PFSK-1 (cell line): ENCODE measurements around the gene HNRNPF. TPM values are rescaled to one million over a fixed set of nuclear protein-coding genes. Genes with fewer than 3 reads are reported as not detected.

Experiments
- FOXP2 ChIP-seq: optimal IDR thresholded peaks from 2 replicates; pipeline ENCODE3; 2011; ENCODE audit warnings: borderline replicate concordance, control low read depth, inconsistent platforms; ENCODE audit not compliant: insufficient read depth; ENCODE audit errors: extremely low read length, extremely low read depth
- POLR2AphosphoS5 ChIP-seq: IDR thresholded peaks from 2 replicates; pipeline ENCODE4 v1.6.1; 2012; ENCODE audit warnings: low read depth, mild to moderate bottlenecking, control low read depth, low read length, moderate library complexity
- SIN3A ChIP-seq: IDR thresholded peaks from 2 replicates; pipeline ENCODE4 v1.6.1; 2012; ENCODE audit warnings: mild to moderate bottlenecking, low read length, moderate library complexity, borderline replicate concordance; ENCODE audit not compliant: insufficient read depth
- TAF1 ChIP-seq: IDR thresholded peaks from 2 replicates; pipeline ENCODE4 v1.6.1; 2012; ENCODE audit warnings: low read length, control low read depth, borderline replicate concordance; ENCODE audit not compliant: insufficient read depth
- polyA plus RNA-seq: library from polyadenylated mRNA; unstranded; fragments of >200 nt; gene quantifications from one replicate; pipeline ENCODE4 v1.2.1, GENCODE V29; 2012; ENCODE audit warnings: low read depth, missing spikeins; ENCODE audit not compliant: insufficient read length
- TF ChIP-seq, protein P1 (sequence below), 2 experiments: IDR thresholded peaks; 2 replicates each; pipeline versions ENCODE4 v1.6.1 to v1.8.0; 2011 to 2012; ENCODE audit warnings: low read depth in 2 of 2, low read length in 2 of 2, control low read depth in 1 of 2, inconsistent platforms in 1 of 2, mild to moderate bottlenecking in 1 of 2, moderate library complexity in 1 of 2; ENCODE audit not compliant: insufficient read depth in 1 of 2

The HNRNPF gene, protein sequence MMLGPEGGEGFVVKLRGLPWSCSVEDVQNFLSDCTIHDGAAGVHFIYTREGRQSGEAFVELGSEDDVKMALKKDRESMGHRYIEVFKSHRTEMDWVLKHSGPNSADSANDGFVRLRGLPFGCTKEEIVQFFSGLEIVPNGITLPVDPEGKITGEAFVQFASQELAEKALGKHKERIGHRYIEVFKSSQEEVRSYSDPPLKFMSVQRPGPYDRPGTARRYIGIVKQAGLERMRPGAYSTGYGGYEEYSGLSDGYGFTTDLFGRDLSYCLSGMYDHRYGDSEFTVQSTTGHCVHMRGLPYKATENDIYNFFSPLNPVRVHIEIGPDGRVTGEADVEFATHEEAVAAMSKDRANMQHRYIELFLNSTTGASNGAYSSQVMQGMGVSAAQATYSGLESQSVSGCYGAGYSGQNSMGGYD
- polyA plus RNA-seq, result 264 TPM

DNA sequence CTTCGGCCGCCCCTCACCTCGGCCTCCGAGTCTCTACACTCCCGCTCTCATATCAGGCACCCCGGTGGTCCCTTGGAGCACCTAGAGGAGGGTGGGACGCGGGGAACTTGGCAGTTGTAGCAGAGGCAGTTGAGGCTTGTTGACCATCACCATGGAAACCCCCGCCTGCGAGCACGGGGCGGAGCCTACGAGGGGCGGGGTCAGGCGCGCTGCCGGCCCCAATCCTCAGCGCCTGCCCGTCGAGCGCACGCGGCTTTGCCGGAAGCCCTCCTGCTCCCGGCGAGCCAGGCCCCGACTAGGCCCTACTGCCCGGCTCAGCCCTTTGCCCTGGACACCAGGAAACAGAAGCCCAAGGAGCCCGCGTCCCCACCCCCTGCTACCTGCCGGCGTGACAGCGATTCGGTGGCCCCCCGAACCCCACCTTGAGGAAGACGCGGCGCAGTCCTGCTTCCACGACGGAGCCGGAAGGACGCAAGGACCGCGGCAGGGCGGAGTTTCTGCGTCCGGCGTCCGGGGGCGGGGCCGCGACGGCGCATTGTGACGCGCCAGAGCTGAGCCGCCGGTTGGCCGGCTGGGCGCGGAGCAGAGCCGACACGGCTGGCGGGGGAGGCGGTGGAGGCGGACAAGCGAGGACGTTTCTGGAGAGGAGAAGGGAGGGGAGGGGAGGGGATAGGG lies at the start of gene HNRNPF:
Gene HNRNPF (minus strand): TSS at position 477 of the 675 bp plus-strand sequence. CDS start 21,302 bp downstream, outside the sequence.
- TF ChIP-seq, protein P1, sequence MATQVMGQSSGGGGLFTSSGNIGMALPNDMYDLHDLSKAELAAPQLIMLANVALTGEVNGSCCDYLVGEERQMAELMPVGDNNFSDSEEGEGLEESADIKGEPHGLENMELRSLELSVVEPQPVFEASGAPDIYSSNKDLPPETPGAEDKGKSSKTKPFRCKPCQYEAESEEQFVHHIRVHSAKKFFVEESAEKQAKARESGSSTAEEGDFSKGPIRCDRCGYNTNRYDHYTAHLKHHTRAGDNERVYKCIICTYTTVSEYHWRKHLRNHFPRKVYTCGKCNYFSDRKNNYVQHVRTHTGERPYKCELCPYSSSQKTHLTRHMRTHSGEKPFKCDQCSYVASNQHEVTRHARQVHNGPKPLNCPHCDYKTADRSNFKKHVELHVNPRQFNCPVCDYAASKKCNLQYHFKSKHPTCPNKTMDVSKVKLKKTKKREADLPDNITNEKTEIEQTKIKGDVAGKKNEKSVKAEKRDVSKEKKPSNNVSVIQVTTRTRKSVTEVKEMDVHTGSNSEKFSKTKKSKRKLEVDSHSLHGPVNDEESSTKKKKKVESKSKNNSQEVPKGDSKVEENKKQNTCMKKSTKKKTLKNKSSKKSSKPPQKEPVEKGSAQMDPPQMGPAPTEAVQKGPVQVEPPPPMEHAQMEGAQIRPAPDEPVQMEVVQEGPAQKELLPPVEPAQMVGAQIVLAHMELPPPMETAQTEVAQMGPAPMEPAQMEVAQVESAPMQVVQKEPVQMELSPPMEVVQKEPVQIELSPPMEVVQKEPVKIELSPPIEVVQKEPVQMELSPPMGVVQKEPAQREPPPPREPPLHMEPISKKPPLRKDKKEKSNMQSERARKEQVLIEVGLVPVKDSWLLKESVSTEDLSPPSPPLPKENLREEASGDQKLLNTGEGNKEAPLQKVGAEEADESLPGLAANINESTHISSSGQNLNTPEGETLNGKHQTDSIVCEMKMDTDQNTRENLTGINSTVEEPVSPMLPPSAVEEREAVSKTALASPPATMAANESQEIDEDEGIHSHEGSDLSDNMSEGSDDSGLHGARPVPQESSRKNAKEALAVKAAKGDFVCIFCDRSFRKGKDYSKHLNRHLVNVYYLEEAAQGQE (IDR thresholded peaks at IDR 0.05; ENCODE audit: insufficient read depth in 1 of 2, low read depth in 2 of 2, low read length in 2 of 2), result no peak
- TF ChIP-seq SIN3A, result peak; percentile 39; the same call in 1 of the 2 replicates
- TF ChIP-seq TAF1, result no peak
- peak; percentile 75 for TF ChIP-seq POLR2AphosphoS5
- peak; percentile 70 for TF ChIP-seq FOXP2

DNA sequence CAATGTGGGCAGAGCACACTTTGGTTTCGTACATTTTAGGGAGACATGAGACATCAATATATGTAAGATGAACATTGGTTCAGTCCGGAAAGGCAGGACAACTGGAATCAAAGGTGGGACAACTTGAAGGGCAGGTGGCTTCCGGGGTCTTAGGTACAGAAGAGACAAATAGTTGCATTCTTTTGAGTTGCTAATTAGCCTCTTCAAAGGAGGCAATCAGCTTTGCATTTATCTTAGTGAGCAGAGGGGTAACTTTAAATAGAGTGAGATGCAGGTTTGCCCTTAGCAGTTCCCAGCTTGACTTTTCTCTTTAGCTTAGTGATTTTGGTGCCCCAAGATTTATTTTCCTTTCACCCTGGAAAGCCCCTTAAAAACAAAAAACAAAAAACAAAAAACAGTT lies 49.2 kb upstream of the HNRNPF start:
- TF ChIP-seq TAF1, result no peak
- no peak for TF ChIP-seq SIN3A
- TF ChIP-seq, protein P1 (IDR thresholded peaks at IDR 0.05; ENCODE audit: insufficient read depth in 1 of 2, low read depth in 2 of 2, low read length in 2 of 2), result no peak
- TF ChIP-seq FOXP2, result no peak
- no peak for TF ChIP-seq POLR2AphosphoS5

DNA sequence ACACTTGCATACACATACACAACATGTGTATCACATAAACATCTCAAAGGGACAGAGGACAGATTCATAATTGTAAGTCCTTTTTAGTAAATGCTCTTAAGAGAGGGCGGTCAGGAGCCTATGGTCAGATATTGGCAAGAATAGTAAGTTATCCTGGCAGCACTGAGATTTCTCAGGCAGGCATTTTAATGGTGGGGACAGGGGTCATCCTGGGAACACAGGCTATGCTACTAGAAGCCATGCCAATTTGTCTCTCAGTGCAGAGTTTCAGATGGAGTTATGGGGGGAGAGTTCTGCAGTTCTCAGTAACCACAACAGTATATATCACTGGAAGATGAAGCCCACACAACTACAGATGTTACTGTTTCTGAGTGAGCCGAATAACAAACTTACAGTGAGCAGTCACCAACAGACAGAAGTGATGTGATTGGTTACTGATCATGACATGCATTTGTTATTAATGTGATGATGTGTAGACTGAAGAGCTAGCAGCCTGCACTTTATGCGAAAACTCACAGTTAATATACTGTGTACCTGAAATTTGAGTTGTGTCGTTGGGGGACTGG lies 44.4 kb upstream of the HNRNPF start:
- no peak for TF ChIP-seq TAF1
- no peak for TF ChIP-seq FOXP2
- no peak for TF ChIP-seq POLR2AphosphoS5
- TF ChIP-seq, protein P1 (IDR thresholded peaks at IDR 0.05; ENCODE audit: insufficient read depth in 1 of 2, low read depth in 2 of 2, low read length in 2 of 2), result no peak
- TF ChIP-seq SIN3A, result no peak

DNA sequence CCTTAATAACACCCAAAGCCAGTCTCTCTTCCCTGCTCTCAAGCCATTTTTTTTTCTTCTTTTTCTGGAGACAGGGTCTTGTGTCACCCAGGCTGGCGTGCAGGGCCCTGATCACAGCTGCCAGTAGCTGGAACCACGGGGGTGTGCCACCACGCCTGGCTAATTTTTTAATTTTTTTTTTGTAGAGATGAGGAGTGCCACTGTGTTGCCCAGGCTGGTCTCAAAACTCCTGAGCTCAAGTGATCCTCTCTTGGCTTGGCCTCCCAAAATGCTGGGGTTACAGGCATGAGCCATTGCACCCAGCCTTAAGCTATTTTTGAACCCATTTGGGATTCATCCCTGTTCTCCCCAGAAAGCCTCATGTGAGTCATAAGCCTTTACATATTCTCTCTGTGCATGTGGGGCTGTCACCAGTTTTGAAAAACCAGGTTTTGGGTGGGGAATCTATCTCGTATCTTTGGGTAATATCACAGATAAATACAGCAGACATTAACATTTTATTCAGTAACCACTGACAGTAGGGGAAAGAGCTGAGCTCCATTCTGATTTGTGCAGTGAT lies 43.4 kb upstream of the HNRNPF start:
- TF ChIP-seq POLR2AphosphoS5 (no peak), FOXP2 (no peak), TAF1 (no peak), SIN3A (no peak)
- TF ChIP-seq, protein P1 (IDR thresholded peaks at IDR 0.05; ENCODE audit: insufficient read depth in 1 of 2, low read depth in 2 of 2, low read length in 2 of 2), result no peak
